Measurements from ENCODE around the gene SLK.

Gene SLK

GRCh38 chr10:104061196-104061595 lies 94.3 kb downstream of the SLK start:
- TF ChIP-seq ZFX (IDR thresholded peaks at IDR 0.05) (no peak), CTCF (conservative IDR thresholded peaks at IDR 0.05) (no peak)
- no peak overlapping the region for H3K27ac ChIP-seq

- no peak for TF ChIP-seq ZFX (IDR thresholded peaks at IDR 0.05)
- no peak for TF ChIP-seq CTCF (conservative IDR thresholded peaks at IDR 0.05)
Observed at GRCh38 chr10:104065748-104066147, 98.8 kb downstream of the SLK start.

GRCh38 chr10:104066945-104067344 lies 100.0 kb downstream of the SLK start:
- TF ChIP-seq CTCF (conservative IDR thresholded peaks at IDR 0.05) = no peak
- TF ChIP-seq ZFX (IDR thresholded peaks at IDR 0.05) = no peak
- H3K27ac ChIP-seq = no peak overlapping the region

More at GRCh38 chr10:104065748-104066147, 98.8 kb downstream of the SLK start:
- H3K27ac ChIP-seq = no peak overlapping the region

GRCh38 chr10:104067525-104067924 lies 100.6 kb downstream of the SLK start:
- TF ChIP-seq ZFX (IDR thresholded peaks at IDR 0.05) (no peak), CTCF (conservative IDR thresholded peaks at IDR 0.05) (no peak)
- no peak overlapping the region for H3K27ac ChIP-seq

- no peak overlapping the region for H3K27ac ChIP-seq
- TF ChIP-seq ZFX (IDR thresholded peaks at IDR 0.05) = no peak
- no peak for TF ChIP-seq CTCF (conservative IDR thresholded peaks at IDR 0.05)
Observed at GRCh38 chr10:104069613-104070012, 102.7 kb downstream of the SLK start.

- H3K27ac ChIP-seq = no peak overlapping the region
- TF ChIP-seq CTCF (conservative IDR thresholded peaks at IDR 0.05) (no peak), ZFX (IDR thresholded peaks at IDR 0.05) (no peak)
Observed at GRCh38 chr10:104072786-104073185, 105.8 kb downstream of the SLK start.

- TF ChIP-seq ZFX (IDR thresholded peaks at IDR 0.05) = no peak
- TF ChIP-seq CTCF (conservative IDR thresholded peaks at IDR 0.05) = no peak
- no peak overlapping the region for H3K27ac ChIP-seq
Observed at GRCh38 chr10:104074505-104074904, 107.6 kb downstream of the SLK start.

Measured in C4-2B (cell line).